Osteoblast (primary cell): ENCODE data around the gene WNK2. TPM values are rescaled to one million over a fixed set of nuclear protein-coding genes. Genes with fewer than 3 reads are reported as not detected.
A peak's percentile ranks its signal among the peaks of the same experiment; 100 is the strongest.

ENCODE experiments used
- DNase-seq: peaks from one replicate; pipeline ENCODE4 v3.0.0; 2011; ENCODE audit warnings: low spot score, mixed read lengths; ENCODE audit not compliant: insufficient read length; ENCODE audit errors: missing footprints
- H2AFZ ChIP-seq: 2 replicates; pipeline ENCODE4 v1.6.0; 2011; ENCODE audit warnings: mild to moderate bottlenecking, low read length
- H3K27ac ChIP-seq: 2 replicates; pipeline ENCODE4 v1.5.1; 2011; ENCODE audit warnings: mild to moderate bottlenecking, low read depth, low read length, moderate library complexity
- H3K27me3 ChIP-seq: 2 replicates; pipeline ENCODE4 v1.6.0; 2012; ENCODE audit warnings: mild to moderate bottlenecking, control low read depth, inconsistent platforms, low read length, moderate library complexity; ENCODE audit not compliant: insufficient read depth
- H3K36me3 ChIP-seq: 2 replicates; pipeline ENCODE4 v1.5.1; 2011; ENCODE audit warnings: mild to moderate bottlenecking, low read length, control low read depth, moderate library complexity; ENCODE audit not compliant: insufficient read depth
- H3K4me1 ChIP-seq: 2 replicates; pipeline ENCODE4 v1.5.1; 2011; ENCODE audit warnings: mild to moderate bottlenecking, low read length, control low read depth, moderate library complexity; ENCODE audit not compliant: insufficient read depth
- H3K4me2 ChIP-seq: 2 replicates; pipeline ENCODE4 v1.6.0; 2011; ENCODE audit warnings: mild to moderate bottlenecking, low read length; ENCODE audit not compliant: insufficient read depth
- H3K4me3 ChIP-seq: fragments of 200-600 bp; sonication (generic); 3 replicates; pipeline ENCODE4 v1.5.1; 2012; ENCODE audit warnings: mild to moderate bottlenecking, low read length, inconsistent platforms; ENCODE audit not compliant: insufficient read depth
- H3K79me2 ChIP-seq: 2 replicates; pipeline ENCODE4 v1.6.0; 2012; ENCODE audit warnings: mild to moderate bottlenecking, low read length, control low read depth, inconsistent platforms; ENCODE audit not compliant: insufficient read depth
- H3K9me3 ChIP-seq: 2 replicates; pipeline ENCODE4 v1.5.1; 2011; ENCODE audit warnings: low read depth, low read length, control low read depth
- H4K20me1 ChIP-seq: 2 replicates; pipeline ENCODE4 v1.6.0; 2012; ENCODE audit warnings: mild to moderate bottlenecking, low read length, control low read depth; ENCODE audit not compliant: insufficient read depth
- CTCF ChIP-seq: IDR thresholded peaks from 2 replicates; pipeline ENCODE4 v1.5.1; 2011; ENCODE audit warnings: mild to moderate bottlenecking, low read depth, low read length, moderate library complexity; ENCODE audit errors: extremely low read depth
- total RNA-seq: library from RNA; depleted of rRNA; stranded (reverse); fragments of >200 nt; gene quantifications from 2 replicates; pipeline ENCODE4 v1.2.3, GENCODE V29; 2012

WNK2 gene
- total RNA-seq, 1 donor, result not detected

- no peak overlapping the region for H3K27ac ChIP-seq
- H3K79me2 ChIP-seq, result no peaks in the 10 kb centered on the region
- H3K4me1 ChIP-seq, result no peaks in the 10 kb centered on the region
- H3K27me3 ChIP-seq, result peaks cover 2% of the 10 kb centered on the region
- no peak overlapping the region for H3K4me2 ChIP-seq
- DNase-seq, result peak; percentile 71
- H3K4me3 ChIP-seq, result no peak overlapping the region
- H2AFZ ChIP-seq, result no peak overlapping the region
- no peaks in the 10 kb centered on the region for H4K20me1 ChIP-seq
- H3K9me3 ChIP-seq, result no peaks in the 10 kb centered on the region
- H3K36me3 ChIP-seq, result no peaks in the 10 kb centered on the region
- no peak for TF ChIP-seq CTCF
Observed at GRCh38 chr9:93171261-93171990, 12.5 kb upstream of the WNK2 start.

- no peak overlapping the region for H2AFZ ChIP-seq
- no peaks in the 10 kb centered on the region for H3K4me1 ChIP-seq
- DNase-seq, result peak; percentile 18
- no peaks in the 10 kb centered on the region for H4K20me1 ChIP-seq
- no peaks in the 10 kb centered on the region for H3K79me2 ChIP-seq
- peaks cover 2% of the 10 kb centered on the region for H3K27me3 ChIP-seq
- no peaks in the 10 kb centered on the region for H3K36me3 ChIP-seq
- H3K4me3 ChIP-seq, result no peak overlapping the region
- H3K27ac ChIP-seq, result no peak overlapping the region
- TF ChIP-seq CTCF, result no peak
- no peaks in the 10 kb centered on the region for H3K9me3 ChIP-seq
- H3K4me2 ChIP-seq, result no peak overlapping the region
Observed at GRCh38 chr9:93172666-93173364, 11.1 kb upstream of the WNK2 start.

- no peak for TF ChIP-seq CTCF
- no peaks in the 10 kb centered on the region for H3K36me3 ChIP-seq
- H4K20me1 ChIP-seq, result no peaks in the 10 kb centered on the region
- H3K27me3 ChIP-seq, result peaks cover 2% of the 10 kb centered on the region
- H3K9me3 ChIP-seq, result no peaks in the 10 kb centered on the region
- no peak overlapping the region for H3K27ac ChIP-seq
- no peak overlapping the region for H2AFZ ChIP-seq
- no peaks in the 10 kb centered on the region for H3K4me1 ChIP-seq
- no peaks in the 10 kb centered on the region for H3K79me2 ChIP-seq
- no peak overlapping the region for H3K4me3 ChIP-seq
- peak; percentile 80 for DNase-seq
- H3K4me2 ChIP-seq, result no peak overlapping the region
Observed at GRCh38 chr9:93173365-93174051, 10.4 kb upstream of the WNK2 start.

- Histone ChIP-seq H3K27ac (no peak overlapping the region), H3K79me2 (no peaks in the 10 kb centered on the region), H2AFZ (no peak overlapping the region), H3K27me3 (peaks cover 3% of the 10 kb centered on the region), H3K36me3 (no peaks in the 10 kb centered on the region), H3K4me1 (no peaks in the 10 kb centered on the region), H3K9me3 (no peaks in the 10 kb centered on the region), H4K20me1 (no peaks in the 10 kb centered on the region), H3K4me2 (no peak overlapping the region), H3K4me3 (no peak overlapping the region)
- DNase-seq, result no peak
- no peak for TF ChIP-seq CTCF
Observed at GRCh38 chr9:93174976-93175375, 9.0 kb upstream of the WNK2 start.
